Central memory CD4-positive, alpha-beta T cell (primary cell): ENCODE measurements around the gene FAM171A1.
"Not testable (repeated sequence)": the region's sequence is repeated elsewhere in the genome, so short reads cannot be mapped to it uniquely, and the experiment has no call there.

ENCODE experiments used
- DNase-seq: peaks from one replicate; pipeline ENCODE4 v3.0.0; 2022

The FAM171A1 gene

GRCh38 chr10:15278786-15279185 lies 92.3 kb downstream of the FAM171A1 start:
- no peak for DNase-seq

DNA sequence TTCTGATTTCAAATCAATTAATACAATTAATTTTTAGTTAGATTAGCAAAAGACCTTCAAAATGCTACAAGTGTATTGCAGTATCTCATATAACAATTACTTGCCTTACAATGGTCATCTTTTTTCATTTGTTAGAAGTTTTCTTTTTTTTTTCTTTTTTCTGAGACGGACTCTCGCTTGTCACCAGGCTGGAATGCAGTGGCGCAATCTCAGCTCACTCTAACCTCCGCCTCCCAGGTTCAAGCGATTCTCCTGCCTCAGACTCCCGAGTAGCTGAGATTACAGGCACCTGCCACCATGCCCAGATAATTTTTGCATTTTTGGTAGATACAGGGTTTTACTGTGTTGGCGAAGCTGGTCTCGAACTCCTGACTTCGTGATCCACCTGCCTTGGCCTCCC lies 95.0 kb downstream of the FAM171A1 start:
- not testable (repeated sequence) for DNase-seq

DNA sequence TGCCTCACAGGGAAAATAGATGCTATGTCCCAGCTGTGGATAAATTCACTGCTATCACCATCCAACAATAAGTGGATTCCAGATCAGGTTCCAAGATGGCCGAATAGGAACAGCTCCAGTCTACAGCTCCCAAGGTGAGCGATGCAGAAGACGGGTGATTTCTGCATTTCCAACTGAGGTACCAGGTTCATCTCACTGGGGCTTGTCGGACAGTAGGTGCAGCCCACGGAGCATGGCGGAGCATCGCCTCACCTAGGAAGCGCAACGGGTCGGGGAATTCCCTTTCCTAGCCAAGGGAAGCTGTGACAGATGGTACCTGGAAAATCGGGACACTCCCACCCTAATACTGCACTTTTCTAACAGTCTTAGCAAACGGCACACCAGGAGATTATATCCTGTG lies 101.3 kb downstream of the FAM171A1 start:
- not testable (repeated sequence) for DNase-seq

GRCh38 chr10:15267496-15267895 lies 103.6 kb downstream of the FAM171A1 start:
- DNase-seq: no peak

- no peak for DNase-seq
These were observed 105.0 kb downstream of the FAM171A1 start for GRCh38 chr10:15266117-15266516.

- no peak for DNase-seq
These were observed 105.5 kb downstream of the FAM171A1 start for GRCh38 chr10:15265558-15265957.

- DNase-seq: no peak
These were observed 106.0 kb downstream of the FAM171A1 start for GRCh38 chr10:15265056-15265455.

GRCh38 chr10:15263657-15264323 lies 107.3 kb downstream of the FAM171A1 start:
- DNase-seq: no peak

DNA sequence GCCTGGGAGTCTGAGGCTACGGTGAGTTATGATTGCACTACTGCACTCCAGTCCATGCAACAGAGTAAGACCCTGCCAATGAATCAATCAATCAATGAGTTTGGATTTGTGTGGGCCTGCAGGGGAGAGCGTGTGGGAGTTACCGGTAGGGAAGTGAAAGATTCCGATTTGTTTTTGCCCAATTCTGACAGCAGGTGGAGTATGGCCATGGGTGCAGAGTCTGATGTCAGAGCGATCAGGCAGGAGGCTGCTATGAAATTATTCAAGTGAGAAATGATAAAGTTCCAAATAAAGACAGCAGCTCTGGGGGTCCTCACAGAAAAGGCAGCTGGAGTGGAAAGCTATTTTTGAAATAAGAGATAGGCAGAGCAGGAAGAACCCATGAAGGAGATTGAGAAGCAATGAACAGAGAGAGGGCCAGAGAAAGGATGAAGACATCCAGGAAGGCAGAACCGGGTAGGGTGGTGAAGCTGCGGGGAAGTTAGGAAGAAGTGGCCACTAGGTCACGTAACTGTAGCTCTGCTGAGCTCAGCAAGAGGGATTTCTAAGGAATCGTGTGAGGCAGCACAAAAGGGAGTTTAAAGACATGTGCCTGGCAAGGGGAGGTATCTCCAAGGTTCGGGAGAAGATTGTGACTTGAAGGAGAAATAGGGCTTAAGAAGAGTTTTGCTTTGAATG lies 108.9 kb downstream of the FAM171A1 start:
- no peak for DNase-seq

- no peak for DNase-seq
These were observed 112.0 kb downstream of the FAM171A1 start for GRCh38 chr10:15259136-15259535.

DNA sequence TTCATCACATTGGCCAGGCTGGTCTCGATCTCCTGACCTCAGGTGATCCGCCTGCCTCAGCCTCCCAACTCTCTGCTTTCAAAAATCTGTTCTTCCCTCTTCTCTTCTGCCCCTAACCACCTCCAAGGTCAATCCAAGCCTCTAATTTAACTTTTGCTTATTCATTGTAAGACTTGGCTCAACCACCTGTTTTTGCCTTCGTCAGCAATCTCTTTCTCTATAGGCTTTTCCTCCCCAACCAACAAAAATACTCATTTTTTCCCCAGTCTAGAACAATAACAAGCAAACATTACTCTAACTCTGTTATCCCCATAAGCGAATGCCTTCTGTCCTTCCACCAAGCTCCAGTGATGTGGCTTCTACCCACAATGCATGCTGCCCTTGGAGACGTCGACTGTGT lies 112.8 kb downstream of the FAM171A1 start:
- DNase-seq: no peak

DNA sequence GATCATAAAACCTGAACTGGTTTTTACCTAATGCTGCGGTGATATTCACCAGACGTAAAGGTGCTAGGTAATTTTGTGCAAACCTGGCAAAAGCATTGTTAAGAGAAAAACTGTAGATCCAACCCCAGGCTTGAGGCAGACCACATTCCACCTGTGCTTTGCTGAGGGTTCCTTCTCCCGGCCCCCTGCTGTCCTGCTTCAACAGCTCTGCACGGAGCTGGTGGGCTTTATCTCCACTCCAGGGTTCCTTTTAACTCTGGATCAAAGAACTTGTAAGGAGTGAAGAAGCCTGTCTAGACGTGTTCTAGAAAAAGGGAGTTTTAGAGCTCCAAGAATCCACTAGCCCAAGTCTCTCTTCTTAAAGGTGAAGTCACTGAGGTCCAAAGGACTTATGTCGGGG lies 115.1 kb downstream of the FAM171A1 start:
- no peak for DNase-seq

- DNase-seq: peak; percentile 21
These were observed 116.1 kb downstream of the FAM171A1 start for GRCh38 chr10:15254808-15255648.

GRCh38 chr10:15253951-15254807 lies 116.9 kb downstream of the FAM171A1 start:
- no peak for DNase-seq

- no peak for DNase-seq
These were observed 118.7 kb downstream of the FAM171A1 start for GRCh38 chr10:15252396-15252795.

GRCh38 chr10:15251791-15252380 lies 119.2 kb downstream of the FAM171A1 start:
- DNase-seq: no peak

GRCh38 chr10:15245530-15245929 lies 125.6 kb downstream of the FAM171A1 start:
- no peak for DNase-seq

DNA sequence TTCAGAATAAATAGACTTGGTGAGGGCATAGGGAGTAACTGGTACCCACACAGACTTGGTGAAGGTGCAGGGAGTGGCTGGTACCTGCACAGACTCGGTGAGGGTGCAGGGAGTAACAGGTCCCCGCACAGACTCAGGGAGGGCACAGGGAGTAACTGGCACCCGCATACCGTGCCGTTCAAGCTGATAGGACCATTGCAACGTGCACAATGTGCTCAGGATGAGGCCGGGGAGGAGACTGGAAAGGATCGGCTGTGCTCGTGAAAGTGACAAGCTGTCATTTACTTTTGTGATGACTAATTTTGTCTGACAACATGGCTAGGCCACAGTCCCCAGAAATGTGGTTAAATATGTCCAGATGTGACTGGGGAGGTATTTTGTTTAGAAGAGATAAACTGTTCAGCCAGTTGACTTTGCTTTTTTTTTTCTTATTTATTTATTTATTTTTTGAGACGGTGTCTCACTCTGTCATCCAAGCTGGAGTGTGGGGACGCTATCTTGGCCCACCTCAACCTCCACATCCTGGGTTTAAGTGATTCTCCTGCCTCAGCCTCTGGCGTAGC lies 126.4 kb downstream of the FAM171A1 start:
- no peak for DNase-seq

DNA sequence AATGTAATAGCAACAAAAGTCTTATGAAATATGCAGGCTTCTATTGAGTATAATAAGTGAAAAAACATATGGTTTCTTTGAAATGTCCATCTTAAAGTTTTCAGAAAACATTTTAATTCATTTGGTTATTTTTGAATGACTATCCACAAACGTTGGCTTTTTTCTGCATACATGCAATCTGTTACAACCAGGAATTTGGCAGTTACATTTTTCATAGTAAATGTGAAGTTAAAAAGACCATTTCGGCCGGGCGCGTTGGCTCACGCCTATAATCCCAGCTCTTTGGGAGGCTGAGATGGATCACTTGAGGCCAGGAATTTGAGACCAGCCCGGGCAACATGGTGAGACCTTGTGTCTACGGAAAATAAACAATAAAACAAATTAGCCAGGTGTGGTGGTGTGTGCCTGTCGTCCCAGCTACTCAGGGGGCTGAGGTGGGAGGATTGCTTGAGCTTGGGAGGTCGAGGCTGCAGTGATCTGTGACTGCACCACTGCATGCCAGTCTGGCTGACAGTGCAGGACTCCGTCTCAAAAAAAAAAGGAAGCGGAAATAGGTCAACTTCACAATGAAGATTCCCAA lies 128.7 kb downstream of the FAM171A1 start:
- DNase-seq: no peak

DNA sequence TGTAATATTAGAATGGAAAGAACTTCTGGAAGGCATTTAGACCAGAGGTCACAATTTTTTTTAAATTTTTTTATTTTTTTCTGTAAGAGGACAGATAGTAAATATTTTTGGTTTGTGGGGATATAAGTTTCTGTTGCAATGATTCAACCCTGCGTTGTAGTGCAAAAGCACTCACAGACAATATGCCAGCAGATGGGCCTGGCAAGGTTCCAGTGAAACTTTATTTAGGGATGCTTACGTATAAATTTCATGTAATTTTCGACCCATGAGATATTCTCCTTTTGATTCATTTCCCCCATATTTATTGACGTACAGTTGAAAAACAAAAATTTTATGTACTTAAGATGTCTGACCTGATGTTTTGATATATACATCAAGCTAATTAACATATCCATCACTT lies 129.8 kb downstream of the FAM171A1 start:
- DNase-seq: no peak

- peak; percentile 30 for DNase-seq
These were observed 132.3 kb downstream of the FAM171A1 start for GRCh38 chr10:15238555-15239335.
